ENCODE measurements around the gene HSF2BP. TPM values are rescaled to one million over a fixed set of nuclear protein-coding genes. Genes with fewer than 3 reads are reported as not detected.

HSF2BP gene
- total RNA-seq, 6 experiments from 2014 or later: 0.33 to 0.90 (median 0.59) TPM

- no peak for TF ChIP-seq CTCF (IDR thresholded peaks at IDR 0.05)
Observed at GRCh38 chr21:43605320-43606215, 53.7 kb downstream of the HSF2BP start.

GRCh38 chr21:43604505-43605204 is 54.6 kb downstream of the HSF2BP start:
- no peak for DNase-seq
- Mint-ChIP-seq H3K4me1 (ENCODE audit: low read depth) (peaks cover 12% of the 10 kb centered on the region), H3K4me3 (no peak overlapping the region), H3K36me3 (ENCODE audit: low read depth) (peaks cover 5% of the 10 kb centered on the region; the same call in 1 of the 2 replicates), H3K9me3 (no peaks in the 10 kb centered on the region), H3K27me3 (ENCODE audit: insufficient read depth) (no peaks in the 10 kb centered on the region; the same call in 1 of the 2 replicates), H3K27ac (no peak overlapping the region)
- TF ChIP-seq CTCF (IDR thresholded peaks at IDR 0.05): no peak

More at GRCh38 chr21:43605320-43606215, 53.7 kb downstream of the HSF2BP start:
- H3K4me3 Mint-ChIP-seq: no peak overlapping the region
- no peak for DNase-seq
- no peak overlapping the region for H3K27ac Mint-ChIP-seq
- H3K4me1 Mint-ChIP-seq (ENCODE audit: low read depth): peaks cover 15% of the 10 kb centered on the region
- no peaks in the 10 kb centered on the region for H3K9me3 Mint-ChIP-seq
- H3K27me3 Mint-ChIP-seq (ENCODE audit: insufficient read depth): no peaks in the 10 kb centered on the region; the same call in 1 of the 2 replicates
- peaks cover 5% of the 10 kb centered on the region; the same call in 1 of the 2 replicates for H3K36me3 Mint-ChIP-seq (ENCODE audit: low read depth)

GRCh38 chr21:43603641-43604504 is 55.4 kb downstream of the HSF2BP start:
- TF ChIP-seq CTCF (IDR thresholded peaks at IDR 0.05): no peak
- Mint-ChIP-seq H3K36me3 (ENCODE audit: low read depth) (peaks cover 5% of the 10 kb centered on the region; the same call in 1 of the 2 replicates), H3K27me3 (ENCODE audit: insufficient read depth) (no peaks in the 10 kb centered on the region), H3K27ac (no peak overlapping the region), H3K4me1 (ENCODE audit: low read depth) (peaks cover 6% of the 10 kb centered on the region), H3K4me3 (no peak overlapping the region), H3K9me3 (no peaks in the 10 kb centered on the region)
- no peak for DNase-seq

GRCh38 chr21:43603233-43603626 is 56.1 kb downstream of the HSF2BP start:
- no peak for DNase-seq
- Mint-ChIP-seq H3K4me1 (ENCODE audit: low read depth) (peaks cover 5% of the 10 kb centered on the region), H3K36me3 (ENCODE audit: low read depth) (peaks cover 5% of the 10 kb centered on the region; the same call in 1 of the 2 replicates), H3K9me3 (no peaks in the 10 kb centered on the region), H3K4me3 (no peak overlapping the region), H3K27ac (no peak overlapping the region), H3K27me3 (ENCODE audit: insufficient read depth) (no peaks in the 10 kb centered on the region)
- no peak for TF ChIP-seq CTCF (IDR thresholded peaks at IDR 0.05)

Data from HFFc6 (cell line).